ENCODE measurements around the gene AFDN. TPM values are rescaled to one million over a fixed set of nuclear protein-coding genes. Genes with fewer than 3 reads are reported as not detected.

The AFDN gene
- total and polyA plus RNA-seq, 2 experiments from 2014 or later = 66.9 to 200 TPM

GRCh38 chr6:168015482-168016175 lies 188.9 kb downstream of the AFDN start:
- H3K9me2 ChIP-seq (ENCODE audit: insufficient read depth) = no peaks in the 10 kb centered on the region
- H3F3A ChIP-seq (replicated peaks; ENCODE audit: low read depth) = no peaks in the 10 kb centered on the region
- Mint-ChIP-seq H3K27ac (no peak overlapping the region), H3K27me3 (ENCODE audit: insufficient read depth, low read depth, poor library complexity) (no peaks in the 10 kb centered on the region), H3K9me3 (peaks cover 15% of the 10 kb centered on the region), H3K4me1 (peaks cover 9% of the 10 kb centered on the region; the same call in 2 of the 3 replicates), H3K36me3 (ENCODE audit: low read depth) (peaks cover 7% of the 10 kb centered on the region; the same call in 1 of the 3 replicates), H3K4me3 (no peak overlapping the region)
- TF ChIP-seq EZH2phosphoT487 (IDR thresholded peaks at IDR 0.05; ENCODE audit: unreplicated experiment) (no peak), STAT1 (IDR thresholded peaks at IDR 0.05; ENCODE audit: unreplicated experiment) (no peak), NANOG (IDR thresholded peaks at IDR 0.05; ENCODE audit: borderline replicate concordance) (no peak)
- TF ChIP-seq, protein P1, sequence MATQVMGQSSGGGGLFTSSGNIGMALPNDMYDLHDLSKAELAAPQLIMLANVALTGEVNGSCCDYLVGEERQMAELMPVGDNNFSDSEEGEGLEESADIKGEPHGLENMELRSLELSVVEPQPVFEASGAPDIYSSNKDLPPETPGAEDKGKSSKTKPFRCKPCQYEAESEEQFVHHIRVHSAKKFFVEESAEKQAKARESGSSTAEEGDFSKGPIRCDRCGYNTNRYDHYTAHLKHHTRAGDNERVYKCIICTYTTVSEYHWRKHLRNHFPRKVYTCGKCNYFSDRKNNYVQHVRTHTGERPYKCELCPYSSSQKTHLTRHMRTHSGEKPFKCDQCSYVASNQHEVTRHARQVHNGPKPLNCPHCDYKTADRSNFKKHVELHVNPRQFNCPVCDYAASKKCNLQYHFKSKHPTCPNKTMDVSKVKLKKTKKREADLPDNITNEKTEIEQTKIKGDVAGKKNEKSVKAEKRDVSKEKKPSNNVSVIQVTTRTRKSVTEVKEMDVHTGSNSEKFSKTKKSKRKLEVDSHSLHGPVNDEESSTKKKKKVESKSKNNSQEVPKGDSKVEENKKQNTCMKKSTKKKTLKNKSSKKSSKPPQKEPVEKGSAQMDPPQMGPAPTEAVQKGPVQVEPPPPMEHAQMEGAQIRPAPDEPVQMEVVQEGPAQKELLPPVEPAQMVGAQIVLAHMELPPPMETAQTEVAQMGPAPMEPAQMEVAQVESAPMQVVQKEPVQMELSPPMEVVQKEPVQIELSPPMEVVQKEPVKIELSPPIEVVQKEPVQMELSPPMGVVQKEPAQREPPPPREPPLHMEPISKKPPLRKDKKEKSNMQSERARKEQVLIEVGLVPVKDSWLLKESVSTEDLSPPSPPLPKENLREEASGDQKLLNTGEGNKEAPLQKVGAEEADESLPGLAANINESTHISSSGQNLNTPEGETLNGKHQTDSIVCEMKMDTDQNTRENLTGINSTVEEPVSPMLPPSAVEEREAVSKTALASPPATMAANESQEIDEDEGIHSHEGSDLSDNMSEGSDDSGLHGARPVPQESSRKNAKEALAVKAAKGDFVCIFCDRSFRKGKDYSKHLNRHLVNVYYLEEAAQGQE (IDR thresholded peaks at IDR 0.05; ENCODE audit: unreplicated experiment) = no peak
- no peak overlapping the region for H3K4me3 ChIP-seq
- no peaks in the 10 kb centered on the region for H4K20me1 ChIP-seq (replicated peaks; ENCODE audit: insufficient read depth)
- DNase-seq (ENCODE audit: low spot score) (no peak), ATAC-seq (no peak)
- no peaks in the 10 kb centered on the region for H3K4me1 ChIP-seq (ENCODE audit: insufficient read depth)
- H3K27me3 ChIP-seq (ENCODE audit: insufficient read depth) = no peaks in the 10 kb centered on the region
- no peaks in the 10 kb centered on the region for H3K36me3 ChIP-seq (ENCODE audit: insufficient read depth)
- no peak overlapping the region for H3K4me2 ChIP-seq
- H2AFZ ChIP-seq = no peak overlapping the region
- no peak overlapping the region for H3K27ac ChIP-seq (ENCODE audit: low read depth)
- H3K79me2 ChIP-seq (replicated peaks; ENCODE audit: insufficient read depth) = no peaks in the 10 kb centered on the region

GRCh38 chr6:168016176-168016620 lies 189.5 kb downstream of the AFDN start:
- Histone ChIP-seq H3K4me3 (no peak overlapping the region), H2AFZ (peak overlapping the region; percentile 52; the same call in 1 of the 2 replicates), H3K27me3 (ENCODE audit: insufficient read depth) (no peaks in the 10 kb centered on the region), H3K9me2 (ENCODE audit: insufficient read depth) (no peaks in the 10 kb centered on the region), H3K79me2 (replicated peaks; ENCODE audit: insufficient read depth) (no peaks in the 10 kb centered on the region), H3F3A (replicated peaks; ENCODE audit: low read depth) (no peaks in the 10 kb centered on the region), H3K27ac (ENCODE audit: low read depth) (no peak overlapping the region), H3K4me1 (ENCODE audit: insufficient read depth) (no peaks in the 10 kb centered on the region), H4K20me1 (replicated peaks; ENCODE audit: insufficient read depth) (no peaks in the 10 kb centered on the region), H3K36me3 (ENCODE audit: insufficient read depth) (no peaks in the 10 kb centered on the region), H3K4me2 (0 out of 2 replicates have a peak overlapping the region, but pooled peaks have one; percentile 32)
- Mint-ChIP-seq H3K27ac (no peak overlapping the region), H3K4me1 (peaks cover 9% of the 10 kb centered on the region; the same call in 2 of the 3 replicates), H3K9me3 (peaks cover 10% of the 10 kb centered on the region), H3K4me3 (no peak overlapping the region), H3K27me3 (ENCODE audit: insufficient read depth, low read depth, poor library complexity) (no peaks in the 10 kb centered on the region), H3K36me3 (ENCODE audit: low read depth) (peaks cover 7% of the 10 kb centered on the region; the same call in 1 of the 3 replicates)
- peak; percentile 28; the same call in 2 of the 3 replicates for ATAC-seq
- no peak for DNase-seq (ENCODE audit: low spot score)
- no peak for TF ChIP-seq ZNF114 (CRISPR knock-in tag; IDR thresholded peaks at IDR 0.05)
- no peak for TF ChIP-seq NANOG (IDR thresholded peaks at IDR 0.05; ENCODE audit: borderline replicate concordance)
- no peak for TF ChIP-seq ZNF331 (CRISPR knock-in tag; IDR thresholded peaks at IDR 0.05; ENCODE audit: low read depth)
- TF ChIP-seq ZNF462 (CRISPR knock-in tag; IDR thresholded peaks at IDR 0.05) = no peak
- TF ChIP-seq STAT1 (IDR thresholded peaks at IDR 0.05; ENCODE audit: unreplicated experiment) = no peak
